ENCODE measurements around the gene SYT1.
"Not testable (repeated sequence)": the region's sequence is repeated elsewhere in the genome, so short reads cannot be mapped to it uniquely, and the experiment has no call there.

The SYT1 gene

DNA sequence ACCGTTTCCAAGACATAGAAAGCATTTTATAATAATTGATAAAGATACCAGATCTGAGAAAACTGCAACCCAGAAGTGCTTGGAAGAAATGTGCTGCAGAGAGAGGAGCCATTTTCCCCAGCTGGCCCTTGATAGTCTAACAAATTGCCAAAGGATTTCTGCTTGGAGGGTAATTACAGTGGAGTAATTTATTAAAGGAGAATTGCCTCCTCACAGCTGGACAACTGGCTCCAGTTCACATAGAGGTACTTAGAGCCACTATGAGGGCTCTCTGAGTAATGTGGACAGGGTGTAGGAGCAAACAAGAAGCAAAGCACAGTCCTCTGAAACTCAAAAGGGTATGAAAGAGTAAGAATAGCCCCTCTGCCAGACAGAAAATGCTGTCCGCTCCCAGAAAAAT lies 335.6 kb downstream of the SYT1 start:
- Mint-ChIP-seq H3K27ac (no peak overlapping the region), H3K27me3 (no peaks in the 10 kb centered on the region), H3K4me1 (ENCODE audit: low read depth) (no peaks in the 10 kb centered on the region), H3K36me3 (ENCODE audit: low read depth) (no peaks in the 10 kb centered on the region), H3K9me3 (no peaks in the 10 kb centered on the region), H3K4me3 (no peak overlapping the region)

DNA sequence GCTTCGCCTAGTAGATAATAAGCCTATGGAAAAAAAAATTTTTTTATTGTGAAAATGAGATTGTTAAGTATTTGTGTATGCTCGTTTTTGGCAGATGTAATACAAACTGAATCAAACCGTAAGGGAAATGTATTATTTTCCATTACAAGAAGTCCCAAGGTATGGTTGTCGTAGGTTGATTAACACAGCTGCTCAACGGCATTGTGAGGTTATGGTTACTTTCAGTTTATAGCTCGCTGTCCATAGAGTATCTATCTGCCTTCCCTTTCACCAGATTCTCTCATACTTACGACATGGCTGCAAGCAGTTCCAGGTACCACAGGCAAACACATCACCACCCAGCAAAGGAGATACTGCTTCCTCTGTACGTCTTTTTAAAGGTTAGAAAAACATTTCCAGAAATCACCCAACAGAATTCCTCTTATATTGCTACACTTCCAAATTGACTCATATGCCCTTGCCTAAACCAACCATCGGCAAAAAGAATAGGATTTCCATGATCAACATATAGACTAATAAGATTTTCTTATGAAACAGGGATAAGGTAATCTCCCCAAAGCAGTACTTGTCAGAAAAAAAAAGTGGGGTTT lies 338.6 kb downstream of the SYT1 start:
- H3K4me1 Mint-ChIP-seq (ENCODE audit: low read depth) = no peaks in the 10 kb centered on the region
- H3K9me3 Mint-ChIP-seq = no peaks in the 10 kb centered on the region
- no peaks in the 10 kb centered on the region for H3K36me3 Mint-ChIP-seq (ENCODE audit: low read depth)
- H3K27me3 Mint-ChIP-seq = no peaks in the 10 kb centered on the region
- H3K27ac Mint-ChIP-seq = no peak overlapping the region
- H3K4me3 Mint-ChIP-seq = no peak overlapping the region

DNA sequence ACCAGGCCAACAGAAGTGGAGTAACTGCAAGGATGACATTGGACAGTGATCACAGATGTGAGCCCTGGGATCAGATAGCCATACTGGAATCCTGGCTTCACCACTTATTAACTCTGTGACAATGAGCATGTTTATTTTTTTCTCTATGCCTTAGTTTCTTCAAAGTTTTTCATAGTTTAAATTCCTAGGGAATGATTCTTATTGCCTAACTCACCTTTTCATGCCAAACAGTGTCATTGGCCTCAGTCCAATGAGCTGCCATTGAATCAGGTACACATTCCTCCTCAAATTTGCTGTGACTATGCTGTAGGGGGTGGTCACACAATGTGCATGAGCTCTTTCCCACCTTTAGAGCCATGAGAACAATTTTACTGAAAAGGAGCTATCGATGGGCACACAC lies 342.3 kb downstream of the SYT1 start:
- Mint-ChIP-seq H3K4me3 (no peak overlapping the region), H3K36me3 (ENCODE audit: low read depth) (no peaks in the 10 kb centered on the region), H3K27me3 (no peaks in the 10 kb centered on the region), H3K27ac (no peak overlapping the region), H3K9me3 (peaks cover 4% of the 10 kb centered on the region), H3K4me1 (ENCODE audit: low read depth) (no peaks in the 10 kb centered on the region)

DNA sequence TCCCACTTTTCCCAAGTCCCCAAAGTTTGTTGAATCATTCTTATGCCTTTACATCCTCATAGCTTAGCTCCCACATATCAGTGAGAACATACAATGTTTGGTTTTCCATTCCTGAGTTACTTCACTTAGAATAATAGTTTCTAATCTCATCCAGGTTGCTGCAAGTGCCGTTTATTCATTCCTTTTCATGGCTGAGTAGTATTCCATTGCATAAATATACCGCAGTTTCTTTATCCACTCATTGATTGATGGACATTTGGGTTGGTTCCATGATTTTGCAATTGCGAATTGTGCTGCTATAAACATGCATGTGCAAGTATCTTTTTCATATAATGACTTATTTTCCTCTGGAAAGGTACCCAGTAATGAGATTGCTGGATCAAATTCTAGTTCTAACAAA lies 345.8 kb downstream of the SYT1 start:
- H3K4me1 Mint-ChIP-seq (ENCODE audit: low read depth); H3K27ac Mint-ChIP-seq; H3K27me3 Mint-ChIP-seq; H3K4me3 Mint-ChIP-seq; H3K9me3 Mint-ChIP-seq; H3K36me3 Mint-ChIP-seq (ENCODE audit: low read depth): not testable (repeated sequence)

DNA sequence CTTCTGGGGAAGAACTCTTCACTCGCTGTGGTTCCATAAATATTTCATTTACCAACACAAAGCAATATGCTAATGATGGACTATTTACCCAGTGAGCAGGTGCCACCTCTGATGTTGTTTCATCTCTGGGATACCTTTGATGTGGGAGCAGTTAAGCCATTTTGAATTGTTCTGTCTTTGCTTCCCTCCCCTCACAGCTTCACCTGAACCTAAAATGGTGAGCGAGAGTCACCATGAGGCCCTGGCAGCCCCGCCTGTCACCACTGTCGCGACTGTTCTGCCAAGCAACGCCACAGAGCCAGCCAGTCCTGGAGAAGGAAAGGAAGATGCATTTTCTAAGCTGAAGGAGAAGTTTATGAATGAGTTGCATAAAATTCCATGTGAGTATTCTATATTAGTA lies 352.7 kb downstream of the SYT1 start:
- Mint-ChIP-seq H3K4me3 (no peak overlapping the region), H3K27me3 (no peaks in the 10 kb centered on the region), H3K36me3 (ENCODE audit: low read depth) (no peaks in the 10 kb centered on the region), H3K27ac (no peak overlapping the region), H3K4me1 (ENCODE audit: low read depth) (no peaks in the 10 kb centered on the region), H3K9me3 (no peaks in the 10 kb centered on the region)

DNA sequence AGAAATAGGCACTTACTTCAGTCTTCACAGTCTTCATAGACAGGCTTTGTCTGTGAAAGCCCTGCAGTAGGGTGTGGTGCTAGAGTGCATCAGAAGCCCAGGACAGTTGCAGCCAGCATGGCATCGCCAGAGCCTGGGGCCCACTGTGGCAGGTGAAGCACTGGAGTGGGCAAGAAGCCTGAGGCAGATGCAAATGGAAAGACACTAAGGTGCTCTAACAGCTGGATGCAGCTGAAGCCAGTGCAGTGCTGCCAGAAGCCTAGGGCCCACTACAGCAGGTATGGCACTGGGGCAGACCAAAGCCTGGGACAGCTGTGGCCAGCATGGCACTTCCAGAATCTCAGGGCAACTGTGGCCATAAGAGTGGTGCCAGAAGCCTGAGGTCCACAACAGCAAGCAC lies 358.6 kb downstream of the SYT1 start:
- Mint-ChIP-seq H3K4me1 (ENCODE audit: low read depth) (no peaks in the 10 kb centered on the region), H3K4me3 (no peak overlapping the region), H3K36me3 (ENCODE audit: low read depth) (no peaks in the 10 kb centered on the region), H3K9me3 (peaks cover 11% of the 10 kb centered on the region), H3K27ac (no peak overlapping the region), H3K27me3 (no peaks in the 10 kb centered on the region)

DNA sequence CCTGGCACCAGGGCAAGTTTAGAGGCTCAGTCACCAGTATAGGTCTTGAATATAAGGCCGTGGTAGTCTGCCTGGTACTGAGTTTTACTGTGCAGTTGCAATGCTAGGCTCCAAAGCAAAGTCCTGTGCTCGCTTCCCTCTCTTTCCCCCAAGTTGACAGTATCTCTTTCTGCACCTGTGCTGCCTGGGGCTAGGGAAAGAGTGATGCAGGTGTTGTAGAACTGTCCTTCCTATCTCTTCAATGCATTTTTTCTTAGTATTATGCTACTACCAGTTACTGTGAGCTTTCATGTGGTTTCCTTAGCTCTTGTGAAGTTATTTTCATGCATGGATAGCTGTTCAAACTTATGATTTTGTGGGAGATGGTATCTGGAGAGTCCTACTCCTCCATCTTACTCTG lies 359.2 kb downstream of the SYT1 start:
- H3K27me3 Mint-ChIP-seq = no peaks in the 10 kb centered on the region

DNA sequence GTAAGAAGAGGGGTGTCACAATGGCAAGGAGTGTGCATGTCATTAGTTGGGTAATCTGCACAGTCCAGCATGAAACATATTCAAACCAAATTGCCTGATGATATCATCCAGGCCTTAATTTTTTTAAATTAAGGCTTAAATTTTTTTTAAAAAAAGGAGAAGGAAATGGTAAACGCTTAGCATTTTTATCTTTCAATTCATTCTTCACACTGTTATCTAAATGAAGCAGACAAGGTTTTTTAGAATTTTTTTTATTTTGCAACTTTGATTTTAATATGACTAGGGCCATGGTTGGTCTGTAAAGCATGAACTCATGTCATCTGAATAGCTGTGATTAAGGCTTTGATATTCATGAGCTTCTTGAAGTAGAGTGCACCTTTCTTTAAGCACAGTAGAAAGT lies 362.5 kb downstream of the SYT1 start:
- Mint-ChIP-seq H3K4me1 (ENCODE audit: low read depth) (no peaks in the 10 kb centered on the region), H3K27ac (no peak overlapping the region), H3K36me3 (ENCODE audit: low read depth) (no peaks in the 10 kb centered on the region), H3K27me3 (no peaks in the 10 kb centered on the region), H3K4me3 (no peak overlapping the region), H3K9me3 (peaks cover 11% of the 10 kb centered on the region)

More for the DNA sequence above, 359.2 kb downstream of the SYT1 start:
- H3K36me3 Mint-ChIP-seq (ENCODE audit: low read depth) = no peaks in the 10 kb centered on the region
- no peaks in the 10 kb centered on the region for H3K4me1 Mint-ChIP-seq (ENCODE audit: low read depth)
- H3K9me3 Mint-ChIP-seq = peaks cover 11% of the 10 kb centered on the region
- H3K27ac Mint-ChIP-seq = no peak overlapping the region
- no peak overlapping the region for H3K4me3 Mint-ChIP-seq

DNA sequence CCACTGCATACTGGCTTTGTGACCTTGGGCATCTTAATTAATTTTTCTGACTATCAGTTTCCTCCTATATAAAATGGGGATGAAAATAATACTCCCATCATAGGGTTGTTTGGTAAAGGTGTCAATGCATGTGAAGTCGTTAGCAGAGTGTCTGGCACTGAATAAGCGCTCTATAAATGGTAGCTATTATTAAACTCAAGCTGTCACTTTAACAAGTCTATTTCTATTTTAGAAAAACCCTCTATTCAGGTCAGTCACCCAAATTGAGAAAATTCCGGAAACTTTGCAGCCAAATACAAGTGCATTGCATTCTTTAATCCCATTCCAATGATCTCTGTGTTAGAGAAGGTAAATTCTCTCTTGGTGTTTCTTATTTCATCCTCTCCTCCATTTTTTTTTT lies 363.1 kb downstream of the SYT1 start:
- H3K4me3 Mint-ChIP-seq = no peak overlapping the region
- H3K9me3 Mint-ChIP-seq = peaks cover 8% of the 10 kb centered on the region
- no peaks in the 10 kb centered on the region for H3K36me3 Mint-ChIP-seq (ENCODE audit: low read depth)
- H3K4me1 Mint-ChIP-seq (ENCODE audit: low read depth) = no peaks in the 10 kb centered on the region
- no peak overlapping the region for H3K27ac Mint-ChIP-seq
- H3K27me3 Mint-ChIP-seq = no peaks in the 10 kb centered on the region

DNA sequence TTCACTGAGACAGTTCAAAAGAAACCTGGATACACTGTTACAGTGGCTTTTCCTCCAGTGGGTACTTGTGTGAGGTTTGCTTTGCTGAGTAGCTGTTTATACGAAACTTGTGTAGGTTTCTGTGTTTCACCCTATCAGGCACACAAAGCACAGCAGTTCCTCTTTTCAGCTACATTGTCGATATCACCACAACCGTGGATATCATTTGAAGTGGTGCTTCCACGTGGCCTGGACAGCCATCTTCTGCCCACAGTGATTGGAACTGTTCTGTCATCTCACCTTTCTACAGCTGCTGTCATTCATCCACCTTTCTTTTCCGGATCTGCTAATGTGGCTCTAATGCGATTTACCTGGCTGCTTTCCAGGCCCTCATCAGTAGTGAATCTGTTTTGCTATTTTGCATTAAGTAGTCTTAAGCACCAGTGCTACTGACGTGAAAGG lies 368.8 kb downstream of the SYT1 start:
- H3K4me3 Mint-ChIP-seq = no peak overlapping the region
- no peaks in the 10 kb centered on the region for H3K9me3 Mint-ChIP-seq
- no peaks in the 10 kb centered on the region for H3K4me1 Mint-ChIP-seq (ENCODE audit: low read depth)
- no peak overlapping the region for H3K27ac Mint-ChIP-seq
- H3K36me3 Mint-ChIP-seq (ENCODE audit: low read depth) = no peaks in the 10 kb centered on the region
- no peaks in the 10 kb centered on the region for H3K27me3 Mint-ChIP-seq

DNA sequence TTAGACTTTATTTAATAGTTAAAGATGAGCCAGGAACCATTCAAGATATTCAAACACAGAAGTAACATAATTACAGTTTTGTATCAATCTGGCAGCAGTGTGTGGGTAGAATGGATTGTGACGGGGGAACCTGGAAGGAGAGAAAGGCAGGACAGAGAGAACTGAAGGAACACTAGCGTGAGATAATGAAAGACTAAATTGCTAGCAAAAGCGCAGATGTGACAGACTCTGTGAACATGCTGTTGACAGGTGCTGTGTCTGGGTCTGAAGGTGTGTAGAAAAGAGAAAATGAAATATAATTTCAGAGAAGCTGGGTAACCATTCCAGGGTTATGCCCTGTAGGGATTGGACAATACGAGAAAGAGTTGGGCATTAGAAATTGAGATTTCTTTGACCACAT lies 372.3 kb downstream of the SYT1 start:
- Mint-ChIP-seq H3K4me1 (ENCODE audit: low read depth) (no peaks in the 10 kb centered on the region), H3K4me3 (no peak overlapping the region), H3K27me3 (no peaks in the 10 kb centered on the region), H3K9me3 (no peaks in the 10 kb centered on the region), H3K27ac (no peak overlapping the region), H3K36me3 (ENCODE audit: low read depth) (no peaks in the 10 kb centered on the region)

DNA sequence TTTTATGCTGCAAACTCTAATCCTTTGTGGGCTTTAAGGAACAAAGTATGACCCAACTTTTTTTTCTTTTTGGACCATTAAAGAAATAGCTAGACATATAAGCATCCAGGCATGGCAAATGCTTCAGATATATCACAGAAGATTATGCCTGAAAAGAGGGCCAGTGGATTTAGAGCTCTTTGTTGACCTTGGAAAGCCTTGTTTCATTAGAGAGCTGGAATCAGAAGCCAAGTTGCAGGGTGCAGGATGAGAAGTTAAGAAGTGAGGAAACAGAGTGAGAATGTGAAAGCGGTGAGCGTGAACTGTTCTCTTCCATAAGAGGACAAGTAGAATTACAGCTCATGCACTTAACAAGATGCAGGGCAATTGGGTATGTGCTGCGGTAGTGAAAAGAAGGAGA lies 373.7 kb downstream of the SYT1 start:
- no peaks in the 10 kb centered on the region for H3K36me3 Mint-ChIP-seq (ENCODE audit: low read depth)
- no peak overlapping the region for H3K4me3 Mint-ChIP-seq
- no peaks in the 10 kb centered on the region for H3K27me3 Mint-ChIP-seq
- H3K27ac Mint-ChIP-seq = no peak overlapping the region
- no peaks in the 10 kb centered on the region for H3K4me1 Mint-ChIP-seq (ENCODE audit: low read depth)
- no peaks in the 10 kb centered on the region for H3K9me3 Mint-ChIP-seq

DNA sequence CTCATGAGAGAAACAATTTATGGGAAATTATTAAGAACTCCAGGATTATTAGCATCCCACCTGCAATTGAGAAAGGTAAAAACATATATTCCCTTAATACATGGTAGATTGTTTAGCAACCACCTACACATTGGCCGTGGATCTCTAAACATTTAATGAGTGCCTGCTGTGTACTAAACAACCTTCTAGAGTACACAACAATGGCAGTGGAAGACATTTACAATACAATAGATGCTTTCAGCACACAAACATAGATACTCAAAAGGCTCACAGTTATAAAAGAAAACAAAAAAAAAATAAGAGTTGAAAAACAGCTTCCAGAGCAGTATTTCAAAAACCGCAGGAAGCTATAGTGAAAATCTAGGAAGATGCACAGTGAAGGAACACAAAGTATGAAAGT lies 382.9 kb downstream of the SYT1 start:
- H3K27me3 Mint-ChIP-seq = no peaks in the 10 kb centered on the region
- H3K4me1 Mint-ChIP-seq (ENCODE audit: low read depth) = no peaks in the 10 kb centered on the region
- H3K36me3 Mint-ChIP-seq (ENCODE audit: low read depth) = no peaks in the 10 kb centered on the region
- no peak overlapping the region for H3K27ac Mint-ChIP-seq
- no peak overlapping the region for H3K4me3 Mint-ChIP-seq
- peaks cover 12% of the 10 kb centered on the region for H3K9me3 Mint-ChIP-seq

DNA sequence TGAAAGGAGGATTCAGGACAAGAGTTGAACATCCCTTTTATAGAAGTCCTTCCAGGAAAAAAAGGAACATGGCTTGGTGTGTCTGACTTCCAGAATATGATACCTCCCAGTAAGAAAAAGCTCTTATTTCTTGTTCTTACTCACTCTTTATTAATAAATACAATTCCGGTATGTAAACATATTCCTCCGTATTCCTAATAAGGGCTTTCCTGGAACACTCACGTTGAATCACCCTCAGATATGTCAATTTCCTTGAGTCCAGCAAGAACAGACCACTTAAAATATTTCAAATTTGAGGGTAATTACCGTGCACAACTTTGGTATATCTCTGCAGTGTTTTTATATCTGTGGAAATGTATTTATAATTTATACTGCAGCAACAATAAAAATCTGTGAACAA lies 385.6 kb downstream of the SYT1 start:
- no peak overlapping the region for H3K27ac Mint-ChIP-seq
- H3K4me3 Mint-ChIP-seq = no peak overlapping the region
- H3K36me3 Mint-ChIP-seq (ENCODE audit: low read depth) = no peaks in the 10 kb centered on the region
- H3K9me3 Mint-ChIP-seq = peaks cover 18% of the 10 kb centered on the region
- H3K27me3 Mint-ChIP-seq = no peaks in the 10 kb centered on the region
- no peaks in the 10 kb centered on the region for H3K4me1 Mint-ChIP-seq (ENCODE audit: low read depth)

DNA sequence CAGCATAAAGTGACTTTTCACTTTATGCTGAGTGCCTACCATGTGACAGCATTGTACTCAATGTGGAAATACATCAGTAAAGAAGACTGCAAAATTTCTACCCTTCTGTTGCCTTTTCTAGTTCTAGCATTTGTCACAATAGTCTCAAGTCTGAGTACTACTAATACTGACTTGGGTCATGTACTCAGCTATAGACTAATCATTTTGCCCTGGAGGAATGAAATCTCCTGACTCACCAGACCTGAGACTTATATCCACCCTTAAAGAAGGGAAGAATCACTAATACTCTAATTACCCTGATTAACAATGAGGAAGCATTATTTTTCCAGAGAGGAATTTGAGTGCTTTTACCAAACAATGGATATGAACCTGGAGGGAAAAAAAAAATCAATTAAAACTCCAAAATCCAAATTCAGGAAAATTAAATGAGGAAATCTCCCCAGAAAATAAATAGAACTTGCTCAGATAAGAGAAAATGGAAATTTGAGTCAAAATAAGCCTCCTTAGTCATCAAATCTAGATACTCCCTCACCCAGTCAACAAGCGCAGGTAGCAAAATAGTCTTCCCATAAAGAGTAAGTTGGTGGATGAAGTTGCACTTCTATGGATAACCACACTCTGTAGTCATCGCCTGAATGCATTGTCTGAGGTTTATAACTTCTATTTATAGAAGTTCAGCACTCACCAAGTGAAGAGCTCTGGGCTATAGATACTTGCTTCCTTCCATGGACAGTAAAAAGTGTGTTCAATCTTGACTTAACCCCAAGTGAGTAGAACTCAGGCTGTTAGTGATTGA lies 386.6 kb downstream of the SYT1 start:
- H3K4me3 Mint-ChIP-seq = no peak overlapping the region
- peaks cover 18% of the 10 kb centered on the region for H3K9me3 Mint-ChIP-seq
- no peaks in the 10 kb centered on the region for H3K4me1 Mint-ChIP-seq (ENCODE audit: low read depth)
- no peaks in the 10 kb centered on the region for H3K27me3 Mint-ChIP-seq
- H3K27ac Mint-ChIP-seq = no peak overlapping the region
- no peaks in the 10 kb centered on the region for H3K36me3 Mint-ChIP-seq (ENCODE audit: low read depth)

Measured in stimulated activated naive CD8-positive, alpha-beta T cell treated with anti-CD3 and anti-CD28 coated beads, Interleukin-15, Interleukin-2, amounts not matched to agents 100 ng/mL and 50 ng/mL, for 24 hours (primary cell).